Adrenal gland (tissue), 12 donors: Measurements from ENCODE around the gene LRP1. TPM values are rescaled to one million over a fixed set of nuclear protein-coding genes. Genes with fewer than 3 reads are reported as not detected.

Experiments
- DNase-seq, 7 donors: peaks; one replicate each; pipeline ENCODE4 v3.0.0-alpha.2; 2019 to 2020
- H3K27ac ChIP-seq, 5 donors: fragments of 200-600 bp; sonication (generic) in 4 of 5; 1 replicate in 3 of 5; 2 replicates in 2 of 5; pipeline versions ENCODE4 v1.5.1 to v1.8.0; 2016 to 2020; ENCODE audit warnings: mild to moderate bottlenecking in 1 of 5
- H3K27me3 ChIP-seq: fragments of 200-600 bp; 2 replicates; pipeline ENCODE4 v1.8.0; 2021
- H3K36me3 ChIP-seq, 2 donors: fragments of 200-600 bp; replicated peaks in 1 of 2; 1 replicate in 1 of 2; 2 replicates in 1 of 2; pipeline versions ENCODE4 v1.5.1 to v1.8.0; 2018 to 2022
- H3K4me1 ChIP-seq, 2 donors: fragments of 200-600 bp; replicated peaks in 1 of 2; 1 replicate in 1 of 2; 2 replicates in 1 of 2; pipeline versions ENCODE4 v1.5.1 to v1.8.0; 2018 to 2021
- H3K4me3 ChIP-seq, 4 donors: fragments of 200-600 bp; sonication (generic) in 3 of 4; one replicate each; pipeline ENCODE4 v1.5.1; 2016 to 2018
- H3K9me3 ChIP-seq, 3 donors: fragments of 200-600 bp; sonication (generic) in 1 of 3; replicated peaks in 1 of 3; 1 replicate in 2 of 3; 2 replicates in 1 of 3; pipeline versions ENCODE4 v1.5.1 to v1.8.0; 2016 to 2021
- CTCF ChIP-seq, 6 experiments: fragments of 450-650 bp in 4 of 6; fragments of 200-600 bp in 2 of 6; sonication (generic) in 1 of 6; IDR thresholded peaks; 1 replicate in 5 of 6; 2 replicates in 1 of 6; pipeline versions ENCODE4 v1.5.1 to v1.8.0; 2016 to 2021; ENCODE audit warnings: antibody characterized with exemption in 6 of 6, mild to moderate bottlenecking in 2 of 6, moderate library complexity in 1 of 6
- POLR2A ChIP-seq, 2 donors: fragments of 450-650 bp; IDR thresholded peaks; one replicate each; pipeline ENCODE4 v1.6.1; 2017; ENCODE audit warnings: antibody characterized with exemption in 2 of 2, mild to moderate bottlenecking in 2 of 2, moderate library complexity in 1 of 2
- WGBS, 4 donors: extraction: QIAGEN DNeasy Blood & Tissue Kit in 2 of 4; methylation state at CpG; one replicate each; pipeline versions ENCODE4 v1.1.5 to v1.1.7; 2013 to 2017; 5-methylcytosine and 5-hydroxymethylcytosine counted together
- intact Hi-C, 2 donors: fragments of 100-400 bp; cut with DNase I; formaldehyde crosslinking; loops; one replicate each; pipeline versions ENCODE4 v1.14.1 to v1.15.0; 2022 to 2023
- polyA plus RNA-seq, 3 donors: library from polyadenylated mRNA; stranded (reverse); fragments of 200-250 nt in 2 of 3; fragments of 350-450 nt in 1 of 3; fragmentation: Illumina TruSeq in 1 of 3; extraction: RNeasy Lipid Tissue Mini Kit (QIAGEN cat#74804) in 1 of 3; gene quantifications; one replicate each; pipeline ENCODE4 v1.2.3, GENCODE V29; 2013 to 2014
- total RNA-seq, 9 donors: library from RNA; depleted of rRNA in 4 of 9; stranded (reverse); fragments of >200 nt in 4 of 9; fragments of 120-200 nt in 1 of 9; fragmentation: NEBNext Ultra II Directional in 1 of 9; extraction: Animal tissue kit (Norgen Biotek cat#: 25700) in 1 of 9; gene quantifications; one replicate each; pipeline versions ENCODE4 v1.1.0 to v1.2.4, GENCODE V29; 2013 to 2023
- donor health status: healthy with polysubstance abuse.
- donor health status: Bipolar disorder and iron deficiency.
- donor health status: DM: yes; HTN: yes; CAD: no.
- donor health status: DM: no; HTN: no; CAD: no.
- donor health status: DM: no; HTN: no; CAD: no.
- donor health status: DM: yes; HTN: yes; CAD: no.

The LRP1 gene
- total and polyA plus RNA-seq, 12 donors: 18.4 to 307 (median 138) TPM

GRCh38 chr12:57219993-57220754 lies 91.9 kb downstream of the LRP1 start:
- H3K4me1 ChIP-seq: peaks cover 6 to 21% of the 10 kb centered on the region in 2 donors
- 10 to 16% (median 10%) methylated on average over 28 to 38 of the region's 38 CpGs for WGBS, 4 donors
- no peak overlapping the region for H3K4me3 ChIP-seq
- H3K27me3 ChIP-seq: peaks cover 78% of the 10 kb centered on the region
- intact Hi-C loops: no loop called here
- no peak for DNase-seq
- no peaks in the 10 kb centered on the region for H3K9me3 ChIP-seq
- no peaks in the 10 kb centered on the region for H3K36me3 ChIP-seq
- H3K27ac ChIP-seq: no peak overlapping the region
- TF ChIP-seq CTCF (IDR thresholded peaks at IDR 0.05) (no peak), POLR2A (IDR thresholded peaks at IDR 0.05) (no peak)

- no peaks in the 10 kb centered on the region for H3K36me3 ChIP-seq
- no peak for TF ChIP-seq CTCF (IDR thresholded peaks at IDR 0.05)
- no peak for TF ChIP-seq POLR2A (IDR thresholded peaks at IDR 0.05)
- intact Hi-C loops: no loop called here
- DNase-seq: no peak
- H3K27ac ChIP-seq: no peak overlapping the region
- H3K4me3 ChIP-seq: no peak overlapping the region
- H3K4me1 ChIP-seq: peaks cover 6 to 17% of the 10 kb centered on the region in 2 donors
- peaks cover 78% of the 10 kb centered on the region for H3K27me3 ChIP-seq
- no peaks in the 10 kb centered on the region for H3K9me3 ChIP-seq
- 53 to 65% (median 58%) methylated on average over 1 of the region's 1 CpG for WGBS, 4 donors
These were observed 92.5 kb downstream of the LRP1 start for GRCh38 chr12:57220770-57221168.

- intact Hi-C loops: no loop called here
These were observed 93.1 kb downstream of the LRP1 start for GRCh38 chr12:57221169-57221917.

More at GRCh38 chr12:57221169-57221917, 93.1 kb downstream of the LRP1 start:
- Histone ChIP-seq H3K4me1 (peaks cover 6 to 11% of the 10 kb centered on the region in 2 donors), H3K36me3 (no peaks in the 10 kb centered on the region), H3K27me3 (peaks cover 75% of the 10 kb centered on the region), H3K9me3 (no peaks in the 10 kb centered on the region), H3K4me3 (no peak overlapping the region), H3K27ac (no peak overlapping the region)
- 15 to 28% (median 18%) methylated on average over 7 to 24 of the region's 24 CpGs for WGBS, 4 donors
- DNase-seq: no peak
- no peak for TF ChIP-seq CTCF (IDR thresholded peaks at IDR 0.05)
